Testis (tissue), 2 donors: ENCODE data around the gene MAP2.

Experiments used
- POLR2A ChIP-seq: fragments of 450-650 bp; IDR thresholded peaks from one replicate; pipeline ENCODE4 v1.6.1; 2017; ENCODE audit warnings: antibody characterized with exemption, mild to moderate bottlenecking, moderate library complexity
- TF ChIP-seq, protein P1 (sequence below), 3 experiments: fragments of 450-650 bp in 2 of 3; fragments of 200-600 bp in 1 of 3; sonication (generic) in 1 of 3; IDR thresholded peaks; one replicate each; pipeline ENCODE4 v1.5.1; 2016 to 2019; ENCODE audit warnings: antibody characterized with exemption in 3 of 3, mild to moderate bottlenecking in 2 of 3, moderate library complexity in 1 of 3

DNA sequence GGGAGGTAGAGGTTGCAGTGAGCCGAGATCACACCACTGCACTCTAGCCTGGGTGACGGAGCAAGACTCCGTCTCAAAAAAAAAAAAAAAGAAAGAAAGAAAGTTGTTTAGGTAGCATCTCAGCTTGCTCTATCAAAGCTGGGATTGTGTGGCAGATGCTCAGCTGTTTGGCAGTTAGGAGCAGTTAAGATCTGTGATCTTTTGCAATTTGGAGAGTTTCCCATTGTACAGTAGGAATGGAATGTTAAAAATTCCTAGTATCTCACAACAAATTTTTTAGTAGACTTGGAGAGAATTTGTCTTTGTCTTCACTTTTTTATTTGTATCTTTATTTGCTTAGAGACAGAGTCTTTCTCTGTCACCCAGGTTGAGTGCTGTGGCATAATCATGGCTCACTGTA, 224.9 kb downstream of the MAP2 start:
- TF ChIP-seq, protein P1, sequence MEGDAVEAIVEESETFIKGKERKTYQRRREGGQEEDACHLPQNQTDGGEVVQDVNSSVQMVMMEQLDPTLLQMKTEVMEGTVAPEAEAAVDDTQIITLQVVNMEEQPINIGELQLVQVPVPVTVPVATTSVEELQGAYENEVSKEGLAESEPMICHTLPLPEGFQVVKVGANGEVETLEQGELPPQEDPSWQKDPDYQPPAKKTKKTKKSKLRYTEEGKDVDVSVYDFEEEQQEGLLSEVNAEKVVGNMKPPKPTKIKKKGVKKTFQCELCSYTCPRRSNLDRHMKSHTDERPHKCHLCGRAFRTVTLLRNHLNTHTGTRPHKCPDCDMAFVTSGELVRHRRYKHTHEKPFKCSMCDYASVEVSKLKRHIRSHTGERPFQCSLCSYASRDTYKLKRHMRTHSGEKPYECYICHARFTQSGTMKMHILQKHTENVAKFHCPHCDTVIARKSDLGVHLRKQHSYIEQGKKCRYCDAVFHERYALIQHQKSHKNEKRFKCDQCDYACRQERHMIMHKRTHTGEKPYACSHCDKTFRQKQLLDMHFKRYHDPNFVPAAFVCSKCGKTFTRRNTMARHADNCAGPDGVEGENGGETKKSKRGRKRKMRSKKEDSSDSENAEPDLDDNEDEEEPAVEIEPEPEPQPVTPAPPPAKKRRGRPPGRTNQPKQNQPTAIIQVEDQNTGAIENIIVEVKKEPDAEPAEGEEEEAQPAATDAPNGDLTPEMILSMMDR (IDR thresholded peaks at IDR 0.05), result no peak
- no peak for TF ChIP-seq POLR2A
